ENCODE data around the gene RANBP17.
"Not testable (repeated sequence)": the region's sequence is repeated elsewhere in the genome, so short reads cannot be mapped to it uniquely, and the experiment has no call there.

Gene RANBP17

GRCh38 chr5:170865622-170866021, 3.8 kb downstream of the RANBP17 start:
- DNase-seq = no peak

DNA sequence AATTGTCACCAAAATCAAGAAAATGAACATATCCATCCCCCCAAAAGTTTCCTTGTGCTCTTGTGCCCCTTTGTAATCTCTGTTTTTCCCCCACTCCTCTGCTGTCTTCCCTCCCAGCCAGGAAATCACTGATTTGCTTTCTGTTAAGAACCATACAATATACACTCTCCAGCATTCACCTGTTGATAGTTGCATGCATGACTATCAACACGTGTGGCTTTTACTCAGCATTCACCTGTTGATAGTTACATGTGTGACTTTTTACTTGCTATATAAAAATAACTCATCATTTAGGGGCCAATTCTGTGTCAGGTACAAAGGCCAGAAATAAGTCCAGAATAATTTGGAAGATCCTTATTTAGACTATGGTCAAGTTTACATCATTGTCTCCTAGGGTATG, 6.0 kb downstream of the RANBP17 start:
- no peak for DNase-seq

- not testable (repeated sequence) for DNase-seq
Measured at GRCh38 chr5:170870390-170870789, 8.6 kb downstream of the RANBP17 start.

DNA sequence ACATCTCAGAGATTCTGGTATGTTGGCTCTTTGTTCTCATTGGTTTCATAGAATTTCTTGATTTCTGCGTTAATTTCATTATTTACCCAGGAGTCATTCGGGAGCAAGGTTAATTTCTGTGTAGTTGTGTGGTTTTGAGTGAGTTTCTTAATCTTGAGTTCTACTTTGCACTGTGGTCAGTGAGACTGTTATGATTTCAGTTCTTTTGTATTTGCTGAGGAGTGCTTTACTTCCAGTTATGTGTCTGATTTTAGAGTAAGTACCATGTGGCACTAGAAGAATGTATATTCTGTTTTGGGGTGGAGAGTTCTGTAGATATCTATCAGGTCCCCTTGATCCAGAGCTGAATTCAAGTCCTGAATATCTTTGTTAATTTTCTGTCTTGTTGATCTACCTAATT, 12.2 kb downstream of the RANBP17 start:
- DNase-seq = no peak

DNA sequence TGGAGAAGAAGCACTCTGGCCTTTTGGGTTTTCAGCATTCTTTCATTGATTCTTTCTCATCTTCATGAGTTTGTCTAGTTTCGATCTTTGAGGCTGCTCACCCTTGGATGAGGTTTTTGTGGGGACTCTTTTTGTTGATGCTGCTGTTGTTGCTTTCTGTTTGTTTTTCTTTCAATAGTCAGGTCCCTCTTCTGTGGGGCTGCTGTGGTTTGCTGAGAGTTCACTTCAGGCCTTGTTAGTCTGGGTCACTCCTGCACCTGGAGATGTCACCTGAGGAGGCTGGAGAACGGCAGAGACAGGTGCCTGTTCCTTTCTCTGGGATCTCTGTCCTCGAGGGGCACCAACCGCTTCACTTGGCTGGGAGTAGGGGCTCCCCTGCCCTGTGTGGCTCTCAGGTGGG, 14.0 kb downstream of the RANBP17 start:
- DNase-seq = no peak

DNA sequence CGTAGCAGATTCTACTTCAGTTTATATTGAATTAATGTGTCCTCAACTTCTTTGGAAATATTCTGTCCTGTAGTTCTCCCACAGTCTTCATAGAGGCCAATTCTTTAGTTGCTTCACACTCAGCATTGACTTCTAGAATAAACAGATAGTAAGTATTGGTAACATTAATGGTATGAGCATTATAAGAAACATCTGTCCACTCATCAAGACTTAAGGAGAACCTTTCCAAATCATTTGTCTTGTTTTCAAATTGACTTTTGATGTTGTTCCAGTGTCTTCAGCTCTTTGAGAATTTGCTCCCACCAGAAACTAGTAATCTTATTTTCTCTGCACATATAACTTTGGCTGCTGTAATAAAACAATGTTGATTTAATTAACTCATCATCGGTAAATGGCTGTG, 18.3 kb downstream of the RANBP17 start:
- DNase-seq = no peak

DNA sequence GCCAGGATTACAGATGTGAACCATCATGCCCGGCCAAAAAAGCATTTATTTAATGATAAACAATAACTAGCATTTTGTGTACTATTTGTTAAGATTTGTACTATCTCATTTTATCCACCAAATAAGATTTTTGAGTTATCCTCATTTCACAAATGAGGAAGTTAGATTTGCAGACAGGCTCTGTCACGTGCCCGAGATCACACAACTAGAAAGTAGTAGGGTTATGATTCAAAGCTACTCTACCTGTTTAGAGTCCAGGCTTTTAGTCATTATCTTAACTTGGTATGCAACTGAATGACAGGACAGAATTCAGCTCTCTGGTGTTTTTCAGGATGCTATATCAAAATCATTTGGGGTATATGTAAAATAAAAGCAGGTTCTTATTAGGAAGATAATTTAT, 20.5 kb downstream of the RANBP17 start:
- no peak for DNase-seq

DNA sequence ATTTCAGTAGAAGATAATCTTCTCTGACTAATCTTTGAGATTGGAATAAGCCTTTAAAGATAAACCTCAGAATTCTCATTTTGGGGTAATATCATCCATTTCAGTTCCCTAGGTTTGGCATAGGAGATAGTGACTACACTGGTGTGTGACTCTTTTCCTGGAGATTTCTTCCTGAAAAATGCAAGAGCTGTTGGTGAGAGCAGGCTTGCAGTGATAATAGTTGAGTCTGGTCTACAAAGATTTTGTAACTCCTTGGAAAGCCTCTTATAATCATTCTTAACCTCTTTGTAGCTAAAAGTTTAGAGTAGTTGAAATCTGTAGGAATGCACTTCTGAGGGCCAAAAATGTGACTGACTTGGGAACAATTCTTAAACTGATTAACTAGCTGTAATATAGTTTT, 23.4 kb downstream of the RANBP17 start:
- DNase-seq = no peak

- DNase-seq = no peak
Measured at GRCh38 chr5:170885809-170886208, 24.0 kb downstream of the RANBP17 start.

- DNase-seq = no peak
Measured at GRCh38 chr5:170886210-170886894, 24.5 kb downstream of the RANBP17 start.

DNA sequence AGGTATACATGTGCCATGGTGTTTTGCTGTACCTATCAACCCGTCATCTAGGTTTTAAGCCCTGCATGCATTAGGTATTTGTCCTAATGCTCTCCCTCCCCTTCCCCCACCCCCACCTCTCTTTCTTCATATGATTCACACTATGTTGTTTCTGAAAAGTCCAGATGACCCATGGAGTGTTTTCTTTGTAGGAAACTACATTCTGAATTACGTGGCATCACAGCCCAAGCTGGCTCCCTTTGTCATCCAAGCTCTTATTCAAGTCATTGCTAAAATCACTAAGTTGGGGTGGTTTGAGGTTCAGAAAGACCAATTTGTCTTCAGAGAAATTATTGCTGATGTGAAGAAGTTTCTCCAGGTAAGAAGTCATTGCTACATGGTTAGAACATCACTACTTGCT, 30.4 kb downstream of the RANBP17 start:
- DNase-seq = no peak

DNA sequence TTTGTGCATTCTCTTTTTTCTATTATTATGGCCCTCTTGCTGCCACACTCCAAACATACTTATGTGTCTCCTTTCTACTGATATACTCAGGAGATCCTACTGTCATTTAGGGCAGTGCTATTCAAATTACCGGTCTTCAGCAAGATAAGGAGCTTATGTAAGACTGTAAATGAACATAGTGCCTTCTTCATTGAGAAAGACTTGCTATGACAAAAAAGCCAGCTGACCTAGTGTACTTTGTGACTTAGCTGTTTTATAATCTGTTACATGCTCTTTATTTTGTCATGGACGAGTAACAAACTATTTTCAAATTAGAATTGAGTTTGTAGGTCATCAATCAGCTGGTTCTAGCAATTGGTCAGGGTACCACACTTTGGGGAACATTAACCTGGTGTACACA, 32.8 kb downstream of the RANBP17 start:
- DNase-seq = no peak

DNA sequence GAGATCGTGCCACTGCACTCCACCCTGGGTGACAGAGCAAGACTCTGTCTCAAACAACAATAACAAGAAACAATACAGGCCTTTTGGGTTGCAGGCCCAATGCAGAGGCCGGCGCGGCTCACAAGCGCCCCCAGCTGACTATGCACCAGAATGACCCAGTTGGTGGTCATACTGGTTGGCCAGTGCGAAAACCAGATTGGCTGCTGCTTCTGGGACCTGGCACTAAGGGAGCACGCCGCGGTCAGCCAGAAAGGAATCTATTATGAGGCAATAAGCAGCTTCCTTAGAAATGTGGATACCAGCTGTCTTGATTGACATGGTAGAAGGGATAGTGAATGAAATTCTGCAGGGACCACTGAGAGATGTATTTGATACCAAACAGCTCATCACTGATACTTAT, 35.0 kb downstream of the RANBP17 start:
- DNase-seq = peak in 24 of 58 donors; percentile 1 to 52 (median 19)

- DNase-seq = no peak
Measured at GRCh38 chr5:170903075-170903474, 41.3 kb downstream of the RANBP17 start.

DNA sequence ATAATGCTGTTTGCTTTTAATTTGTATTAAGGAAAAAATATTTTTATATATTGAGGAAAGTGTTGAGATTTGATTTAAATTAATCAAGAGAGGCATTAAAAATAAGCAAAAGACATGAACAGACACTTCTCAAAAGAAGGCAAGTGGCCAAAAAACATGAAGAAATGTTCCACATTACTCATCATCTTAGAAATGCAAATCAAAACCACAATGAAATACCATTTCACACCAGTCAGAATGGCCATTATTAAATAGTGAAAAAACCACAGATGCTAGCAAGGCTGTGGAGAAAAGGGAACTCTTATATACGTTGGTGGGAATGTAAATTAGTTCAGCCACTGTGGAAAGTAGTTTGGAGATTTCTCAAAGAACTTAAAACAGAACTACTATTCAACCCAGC, 45.9 kb downstream of the RANBP17 start:
- DNase-seq = no peak

DNA sequence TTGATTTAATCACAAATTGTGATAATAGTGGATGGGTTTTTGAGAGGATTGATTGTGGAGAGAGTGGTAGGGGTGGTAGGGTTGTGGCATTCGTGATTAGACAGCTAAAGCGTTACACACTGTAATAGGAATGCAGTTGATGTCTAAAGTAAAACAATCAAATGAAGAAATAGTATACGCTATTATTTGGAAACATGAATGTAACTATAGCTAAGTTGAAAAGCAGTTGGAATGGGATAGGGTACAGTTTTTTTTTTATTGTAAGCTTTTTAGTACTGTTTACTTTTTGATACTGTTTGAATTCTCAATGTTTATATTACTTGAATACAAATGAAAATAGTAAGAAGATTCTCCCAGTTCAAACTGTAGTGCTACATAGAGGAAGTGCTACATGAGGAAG, 51.8 kb downstream of the RANBP17 start:
- no peak for DNase-seq

- DNase-seq = no peak
Measured at GRCh38 chr5:170917113-170917512, 55.3 kb downstream of the RANBP17 start.

GRCh38 chr5:170920196-170920595, 58.4 kb downstream of the RANBP17 start:
- no peak for DNase-seq

DNA sequence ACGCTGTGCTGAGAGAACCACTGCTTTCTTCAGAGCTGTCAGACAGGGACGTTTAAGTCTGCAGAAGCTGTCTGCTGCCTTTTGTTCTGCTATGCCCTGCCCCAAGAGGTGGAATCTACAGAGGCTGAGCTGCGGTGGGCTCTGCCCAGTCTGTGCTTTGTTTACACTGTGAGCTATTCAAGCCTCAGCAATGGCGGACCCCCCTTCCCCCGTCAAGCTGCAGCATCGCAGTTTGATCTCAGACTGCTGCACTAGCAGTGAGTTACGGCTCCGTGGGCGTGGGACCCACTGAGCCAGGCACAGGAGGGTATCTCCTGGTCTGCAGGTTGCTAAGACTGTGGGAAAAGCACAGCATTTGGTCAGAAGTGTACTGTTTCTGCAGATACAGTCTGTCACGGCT, 60.5 kb downstream of the RANBP17 start:
- DNase-seq = peak in 1 of 58 donors; percentile 6

DNA sequence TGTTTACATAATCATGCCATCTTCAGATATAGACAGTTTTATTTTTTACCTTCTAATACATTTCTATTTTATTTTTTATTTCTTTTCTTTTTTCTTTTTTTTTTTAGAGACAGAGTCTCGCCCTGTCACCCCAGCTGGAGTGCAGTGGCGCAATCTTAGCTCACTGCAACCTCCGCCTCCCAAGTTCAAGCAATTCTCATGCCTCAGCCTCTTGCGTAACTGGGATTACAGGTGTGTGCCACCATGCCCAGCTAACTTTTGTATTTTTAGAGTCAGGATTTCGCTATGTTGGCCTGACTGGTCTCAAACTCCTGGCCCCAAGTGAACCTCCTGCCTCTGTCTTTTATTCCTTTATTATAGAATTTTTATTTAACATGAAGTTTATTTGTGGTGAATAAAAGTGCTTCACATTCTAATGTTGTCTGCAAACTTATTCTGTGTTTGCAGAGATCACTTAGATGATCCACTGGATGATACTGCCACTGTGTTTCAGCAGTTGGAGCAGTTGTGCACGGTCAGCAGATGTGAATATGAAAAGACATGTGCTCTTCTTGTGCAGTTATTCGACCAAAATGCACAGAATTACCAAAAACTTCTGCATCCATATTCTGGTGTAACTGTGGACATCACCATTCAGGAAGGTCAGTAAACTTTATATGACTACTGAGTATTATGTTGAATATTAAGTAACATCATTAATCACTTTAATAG, 62.2 kb downstream of the RANBP17 start:
- no peak for DNase-seq

DNA sequence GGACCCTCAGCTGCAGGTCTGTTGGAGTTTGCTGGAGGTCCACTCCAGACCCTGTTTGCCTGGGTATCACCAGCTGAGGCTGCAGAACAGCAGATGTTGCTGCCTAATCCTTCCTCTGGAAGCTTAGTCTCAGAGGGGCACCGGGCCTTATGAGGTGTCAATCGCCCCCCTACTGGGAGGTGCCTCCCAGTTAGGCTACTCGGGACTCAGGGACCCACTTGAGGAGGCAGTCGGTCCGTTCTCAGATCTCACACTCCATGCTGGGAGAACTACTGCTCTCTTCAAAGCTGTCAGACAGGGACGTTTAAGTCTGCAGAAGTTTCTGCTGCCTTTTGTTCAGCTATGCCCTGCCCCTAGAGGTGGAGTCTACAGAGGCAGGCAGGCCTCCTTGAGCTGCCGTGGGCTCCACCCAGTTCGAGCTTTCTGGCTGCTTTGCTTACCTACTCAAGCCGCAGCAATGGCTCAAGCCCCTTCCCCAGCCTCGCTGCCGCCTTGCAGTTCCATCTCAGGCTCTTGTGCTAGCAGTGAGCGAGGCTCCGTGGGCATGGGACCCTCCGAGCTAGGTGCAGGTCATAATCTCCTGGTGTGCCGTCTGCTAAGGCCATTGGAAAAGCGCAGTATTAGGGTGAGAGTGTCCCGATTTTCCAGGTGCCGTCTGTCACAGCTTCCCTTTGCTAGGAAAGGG, 73.9 kb downstream of the RANBP17 start:
- DNase-seq = not testable (repeated sequence)

DNA sequence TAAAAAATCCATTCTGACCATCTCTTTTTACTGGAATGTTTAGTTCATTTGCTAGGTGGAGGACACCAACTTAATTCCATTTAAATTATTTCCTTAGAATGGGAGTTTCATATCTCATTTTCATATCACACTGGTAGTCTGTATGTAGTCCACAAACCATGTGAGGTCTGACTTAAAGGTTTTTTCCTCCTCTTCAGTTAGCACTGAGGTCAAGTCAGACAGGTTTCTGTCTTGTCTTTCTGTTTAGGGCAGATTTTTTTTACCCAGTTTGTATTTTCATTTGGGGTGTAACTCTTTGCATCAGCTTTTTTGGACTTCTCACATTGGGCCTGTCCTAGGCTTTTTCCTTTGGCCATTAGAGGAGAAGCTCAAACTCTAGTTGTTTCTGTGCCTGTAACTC, 75.3 kb downstream of the RANBP17 start:
- DNase-seq = no peak

- no peak for DNase-seq
Measured at GRCh38 chr5:170937914-170938313, 76.1 kb downstream of the RANBP17 start.

All from anterior cingulate cortex (tissue), 58 donors.